Skeletal muscle tissue (tissue), 4 donors: ENCODE results near the gene MIPEP. TPM values are rescaled to one million over a fixed set of nuclear protein-coding genes. Genes with fewer than 3 reads are reported as not detected.

Experiments
- H3K27ac ChIP-seq: one replicate; pipeline ENCODE4 v1.7.0; 2013; ENCODE audit warnings: mild to moderate bottlenecking, low read depth, low read length, inconsistent platforms
- H3K27me3 ChIP-seq, 3 donors: one replicate each; pipeline ENCODE4 v1.7.0; 2013; ENCODE audit warnings: low read length in 3 of 3; ENCODE audit not compliant: control insufficient read depth in 3 of 3, insufficient read depth in 3 of 3
- H3K36me3 ChIP-seq, 3 donors: one replicate each; pipeline ENCODE4 v1.7.0; 2013; ENCODE audit warnings: low read length in 3 of 3; ENCODE audit not compliant: control insufficient read depth in 3 of 3, insufficient read depth in 3 of 3
- H3K4me1 ChIP-seq, 3 donors: one replicate each; pipeline ENCODE4 v1.7.0; 2013; ENCODE audit warnings: low read length in 3 of 3, mild to moderate bottlenecking in 3 of 3; ENCODE audit not compliant: control insufficient read depth in 3 of 3, insufficient read depth in 3 of 3
- H3K4me3 ChIP-seq, 3 donors: one replicate each; pipeline ENCODE4 v1.7.0; 2013; ENCODE audit warnings: low read length in 3 of 3
- H3K9ac ChIP-seq, 3 donors: one replicate each; pipeline ENCODE4 v1.7.0; 2013; ENCODE audit warnings: low read length in 3 of 3, mild to moderate bottlenecking in 3 of 3, moderate library complexity in 2 of 3, low read depth in 1 of 3
- H3K9me3 ChIP-seq, 3 donors: one replicate each; pipeline ENCODE4 v1.7.0; 2013; ENCODE audit warnings: low read length in 3 of 3; ENCODE audit not compliant: control insufficient read depth in 3 of 3
- total RNA-seq: library from RNA; depleted of rRNA; stranded (reverse); fragments of >200 nt; gene quantifications from one replicate; pipeline ENCODE4 v1.2.3, GENCODE V29; 2014
- donor health status: Osteomylitis.

The MIPEP gene
- total RNA-seq, 1 donor from 2014 or later = 13.6 TPM

GRCh38 chr13:23856008-23856750 lies 33.0 kb downstream of the MIPEP start:
- Histone ChIP-seq H3K9ac (no peak overlapping the region), H3K27me3 (no peaks in the 10 kb centered on the region), H3K9me3 (no peaks in the 10 kb centered on the region), H3K4me3 (peak overlapping the region in 1 of 3 donors; percentile 13), H3K36me3 (peaks cover 0 to 6% (median 0%) of the 10 kb centered on the region in 3 donors), H3K4me1 (peaks cover 0 to 5% (median 4%) of the 10 kb centered on the region in 3 donors), H3K27ac (no peak overlapping the region)

- Histone ChIP-seq H3K27ac (no peak overlapping the region), H3K4me3 (no peak overlapping the region), H3K9me3 (no peaks in the 10 kb centered on the region), H3K9ac (no peak overlapping the region), H3K4me1 (peaks cover 0 to 5% (median 4%) of the 10 kb centered on the region in 3 donors), H3K27me3 (no peaks in the 10 kb centered on the region), H3K36me3 (peaks cover 0 to 6% (median 0%) of the 10 kb centered on the region in 3 donors)
These were observed 33.8 kb downstream of the MIPEP start for GRCh38 chr13:23855360-23855759.

- no peak overlapping the region for H3K4me3 ChIP-seq
- H3K9ac ChIP-seq = no peak overlapping the region
- peaks cover 0 to 6% (median 5%) of the 10 kb centered on the region in 3 donors for H3K4me1 ChIP-seq
- no peaks in the 10 kb centered on the region for H3K27me3 ChIP-seq
- peaks cover 0 to 2% (median 0%) of the 10 kb centered on the region in 3 donors for H3K36me3 ChIP-seq
- no peaks in the 10 kb centered on the region for H3K9me3 ChIP-seq
- no peak overlapping the region for H3K27ac ChIP-seq
These were observed 36.8 kb downstream of the MIPEP start for GRCh38 chr13:23852351-23852750.

GRCh38 chr13:23851106-23851505 lies 38.1 kb downstream of the MIPEP start:
- Histone ChIP-seq H3K27me3 (no peaks in the 10 kb centered on the region), H3K4me1 (peaks cover 0 to 6% (median 4%) of the 10 kb centered on the region in 3 donors), H3K36me3 (peaks cover 0 to 2% (median 0%) of the 10 kb centered on the region in 3 donors)

GRCh38 chr13:23850134-23850533 lies 39.1 kb downstream of the MIPEP start:
- H3K27ac ChIP-seq = no peak overlapping the region

More at GRCh38 chr13:23851106-23851505, 38.1 kb downstream of the MIPEP start:
- Histone ChIP-seq H3K27ac (no peak overlapping the region), H3K9ac (no peak overlapping the region), H3K4me3 (no peak overlapping the region), H3K9me3 (no peaks in the 10 kb centered on the region)

GRCh38 chr13:23849670-23850069 lies 39.5 kb downstream of the MIPEP start:
- H3K27me3 ChIP-seq = no peaks in the 10 kb centered on the region
- peaks cover 0 to 2% (median 0%) of the 10 kb centered on the region in 3 donors for H3K36me3 ChIP-seq
- no peak overlapping the region for H3K4me3 ChIP-seq
- H3K27ac ChIP-seq = no peak overlapping the region
- H3K9ac ChIP-seq = no peak overlapping the region
- H3K4me1 ChIP-seq = peaks cover 0 to 2% (median 0%) of the 10 kb centered on the region in 3 donors
- H3K9me3 ChIP-seq = no peaks in the 10 kb centered on the region

More at GRCh38 chr13:23850134-23850533, 39.1 kb downstream of the MIPEP start:
- Histone ChIP-seq H3K4me1 (peaks cover 0 to 2% (median 0%) of the 10 kb centered on the region in 3 donors), H3K36me3 (peaks cover 0 to 2% (median 0%) of the 10 kb centered on the region in 3 donors), H3K9ac (no peak overlapping the region), H3K9me3 (no peaks in the 10 kb centered on the region), H3K27me3 (no peaks in the 10 kb centered on the region), H3K4me3 (no peak overlapping the region)

- H3K27me3 ChIP-seq = no peaks in the 10 kb centered on the region
- peaks cover 0 to 2% (median 0%) of the 10 kb centered on the region in 3 donors for H3K4me1 ChIP-seq
- no peak overlapping the region for H3K9ac ChIP-seq
- no peak overlapping the region for H3K27ac ChIP-seq
- H3K9me3 ChIP-seq = no peaks in the 10 kb centered on the region
- H3K36me3 ChIP-seq = peaks cover 0 to 2% (median 0%) of the 10 kb centered on the region in 3 donors
- no peak overlapping the region for H3K4me3 ChIP-seq
These were observed 40.5 kb downstream of the MIPEP start for GRCh38 chr13:23848646-23849141.

- Histone ChIP-seq H3K27me3 (no peaks in the 10 kb centered on the region), H3K9ac (no peak overlapping the region)
These were observed 41.2 kb downstream of the MIPEP start for GRCh38 chr13:23848019-23848418.

GRCh38 chr13:23847497-23847896 lies 41.7 kb downstream of the MIPEP start:
- Histone ChIP-seq H3K36me3 (peaks cover 0 to 2% (median 0%) of the 10 kb centered on the region in 3 donors), H3K4me1 (peaks cover 0 to 2% (median 0%) of the 10 kb centered on the region in 3 donors), H3K27me3 (no peaks in the 10 kb centered on the region), H3K9ac (no peak overlapping the region), H3K27ac (no peak overlapping the region), H3K9me3 (no peaks in the 10 kb centered on the region), H3K4me3 (no peak overlapping the region)

More at GRCh38 chr13:23848019-23848418, 41.2 kb downstream of the MIPEP start:
- Histone ChIP-seq H3K4me1 (peaks cover 0 to 2% (median 0%) of the 10 kb centered on the region in 3 donors), H3K4me3 (no peak overlapping the region), H3K27ac (no peak overlapping the region), H3K9me3 (no peaks in the 10 kb centered on the region), H3K36me3 (peaks cover 0 to 2% (median 0%) of the 10 kb centered on the region in 3 donors)

- Histone ChIP-seq H3K4me3 (no peak overlapping the region), H3K9me3 (no peaks in the 10 kb centered on the region), H3K27me3 (no peaks in the 10 kb centered on the region), H3K36me3 (peaks cover 0 to 2% (median 0%) of the 10 kb centered on the region in 3 donors), H3K9ac (no peak overlapping the region), H3K4me1 (peaks cover 0 to 2% (median 0%) of the 10 kb centered on the region in 3 donors), H3K27ac (no peak overlapping the region)
These were observed 44.0 kb downstream of the MIPEP start for GRCh38 chr13:23845105-23845725.
